NCI-H1048 (cell line): ENCODE results near the gene PDE4A.
A peak's percentile ranks its signal among the peaks of the same experiment; 100 is the strongest.
"Not testable (repeated sequence)": the region's sequence is repeated elsewhere in the genome, so short reads cannot be mapped to it uniquely, and the experiment has no call there.

Experiments used
- DNase-seq: peaks from one replicate; lab custom pipeline; 2025; lab: John Stamatoyannopoulos, UW

Gene PDE4A

GRCh38 chr19:10403137-10404021, 17.0 kb upstream of the PDE4A start, which contains the start of gene CDC37:
TSS of gene CDC37 (minus strand) at chr19:10403542. CDS start at chr19:10403479, 63 bp downstream.
- peak; percentile 91 for DNase-seq

GRCh38 chr19:10404888-10405820, 15.2 kb upstream of the PDE4A start:
- no peak for DNase-seq

GRCh38 chr19:10406191-10406590, 14.1 kb upstream of the PDE4A start:
- no peak for DNase-seq

GRCh38 chr19:10407096-10407495, 13.2 kb upstream of the PDE4A start:
- no peak for DNase-seq

- no peak for DNase-seq
Observed at GRCh38 chr19:10408511-10409283, 11.6 kb upstream of the PDE4A start.

GRCh38 chr19:10411224-10411623, 9.1 kb upstream of the PDE4A start:
- DNase-seq, result not testable (repeated sequence)

- no peak for DNase-seq
Observed at GRCh38 chr19:10412257-10412977, 7.9 kb upstream of the PDE4A start.

GRCh38 chr19:10416083-10416379, 4.3 kb upstream of the PDE4A start:
- no peak for DNase-seq

- DNase-seq, result peak; percentile 82
Observed at GRCh38 chr19:10416380-10417257, 3.7 kb upstream of the PDE4A start.

- no peak for DNase-seq
Observed at GRCh38 chr19:10417541-10418234, 2.6 kb upstream of the PDE4A start.

GRCh38 chr19:10418235-10418484, 2.2 kb upstream of the PDE4A start:
- DNase-seq, result no peak

GRCh38 chr19:10418485-10419199, 1.7 kb upstream of the PDE4A start:
- DNase-seq, result no peak

GRCh38 chr19:10419200-10419645, 1.1 kb upstream of the PDE4A start:
- no peak for DNase-seq

GRCh38 chr19:10419646-10420443, 493 bp upstream of the PDE4A start:
- peak; percentile 43 for DNase-seq

- no peak for DNase-seq
Observed at GRCh38 chr19:10421240-10422045, 1.1 kb downstream of the PDE4A start.

- no peak for DNase-seq
Observed at GRCh38 chr19:10422046-10422461, 1.7 kb downstream of the PDE4A start.

- no peak for DNase-seq
Observed at GRCh38 chr19:10422846-10423245, 2.5 kb downstream of the PDE4A start.
